H9 (cell line): Measurements from ENCODE around the gene CD53. TPM values are rescaled to one million over a fixed set of nuclear protein-coding genes. Genes with fewer than 3 reads are reported as not detected.
"Not testable (repeated sequence)": the region's sequence is repeated elsewhere in the genome, so short reads cannot be mapped to it uniquely, and the experiment has no call there.

ENCODE experiments used
- DNase-seq: peaks from one replicate; pipeline ENCODE4 v3.0.0-alpha.2; 2017
- H2AFZ ChIP-seq: one replicate; pipeline ENCODE4 v1.6.1; 2013; ENCODE audit warnings: mild to moderate bottlenecking, low read length, control low read depth, moderate library complexity
- H2AK5ac ChIP-seq: 2 replicates; pipeline ENCODE4 v1.6.1; 2013; ENCODE audit warnings: low read length, control low read depth, mixed read lengths; ENCODE audit not compliant: insufficient read length
- H2BK120ac ChIP-seq: one replicate; pipeline ENCODE4 v1.6.1; 2013; ENCODE audit warnings: low read depth, mild to moderate bottlenecking, low read length, control low read depth, inconsistent platforms; ENCODE audit not compliant: poor library complexity, severe bottlenecking
- H2BK12ac ChIP-seq: 2 replicates; pipeline ENCODE4 v1.6.1; 2013; ENCODE audit warnings: low read length, control low read depth, mixed read lengths, low read depth; ENCODE audit not compliant: insufficient read length
- H2BK15ac ChIP-seq: 2 replicates; pipeline ENCODE4 v1.6.1; 2013; ENCODE audit warnings: low read depth, low read length, control low read depth
- H2BK20ac ChIP-seq: one replicate; pipeline ENCODE4 v1.6.1; 2013; ENCODE audit warnings: low read depth, mild to moderate bottlenecking, low read length, control low read depth, inconsistent platforms; ENCODE audit not compliant: poor library complexity, severe bottlenecking
- H2BK5ac ChIP-seq: 2 replicates; pipeline ENCODE4 v1.6.1; 2013; ENCODE audit warnings: low read length, control low read depth, mixed read lengths; ENCODE audit not compliant: insufficient read length
- H3K14ac ChIP-seq: 2 replicates; pipeline ENCODE4 v1.6.1; 2013; ENCODE audit warnings: low read length, control low read depth; ENCODE audit not compliant: insufficient read depth
- H3K18ac ChIP-seq: 2 replicates; pipeline ENCODE4 v1.6.1; 2013; ENCODE audit warnings: low read depth, mild to moderate bottlenecking, mixed read lengths, low read length, control low read depth; ENCODE audit not compliant: insufficient read length
- H3K23ac ChIP-seq: 2 replicates; pipeline ENCODE4 v1.6.1; 2013; ENCODE audit warnings: low read length, control low read depth, mixed read lengths, low read depth; ENCODE audit not compliant: insufficient read length
- H3K23me2 ChIP-seq: 2 replicates; pipeline ENCODE4 v1.6.1; 2013; ENCODE audit warnings: low read depth, mild to moderate bottlenecking, mixed read lengths, low read length, control low read depth; ENCODE audit not compliant: insufficient read length, poor library complexity, severe bottlenecking
- H3K27ac ChIP-seq: 2 replicates; pipeline ENCODE4 v1.5.1; 2013; ENCODE audit warnings: low read length, control low read depth, mixed read lengths, low read depth; ENCODE audit not compliant: insufficient read length
- H3K27me3 ChIP-seq: 2 replicates; pipeline ENCODE4 v1.6.1; 2013; ENCODE audit warnings: low read length, control low read depth, inconsistent platforms; ENCODE audit not compliant: insufficient read depth
- H3K4ac ChIP-seq: 2 replicates; pipeline ENCODE4 v1.6.1; 2013; ENCODE audit warnings: low read depth, mild to moderate bottlenecking, control low read depth, inconsistent platforms, low read length, moderate library complexity
- H3K4me1 ChIP-seq: 2 replicates; pipeline ENCODE4 v1.6.1; 2013; ENCODE audit warnings: low read length, control low read depth, inconsistent platforms; ENCODE audit not compliant: insufficient read depth
- H3K4me2 ChIP-seq: 2 replicates; pipeline ENCODE4 v1.6.1; 2013; ENCODE audit warnings: low read length, control low read depth, mixed read lengths; ENCODE audit not compliant: insufficient read length, insufficient read depth
- H3K56ac ChIP-seq: 2 replicates; pipeline ENCODE4 v1.6.1; 2013; ENCODE audit warnings: low read depth, mild to moderate bottlenecking, mixed read lengths, low read length, control low read depth; ENCODE audit not compliant: insufficient read length
- H3K79me1 ChIP-seq: 2 replicates; pipeline ENCODE4 v1.6.1; 2013; ENCODE audit warnings: low read depth, mild to moderate bottlenecking, moderate library complexity, low read length, control low read depth, inconsistent platforms; ENCODE audit not compliant: insufficient read depth, poor library complexity, severe bottlenecking
- H3K79me2 ChIP-seq: 2 replicates; pipeline ENCODE4 v1.6.1; 2013; ENCODE audit warnings: low read length, control low read depth, inconsistent platforms; ENCODE audit not compliant: insufficient read depth
- H3K9ac ChIP-seq: 2 replicates; pipeline ENCODE4 v1.6.1; 2013; ENCODE audit warnings: low read length, control low read depth, mixed read lengths; ENCODE audit not compliant: insufficient read length; ENCODE audit errors: extremely low read depth
- H3K9me3 ChIP-seq: one replicate; pipeline ENCODE4 v1.6.1; 2013; ENCODE audit warnings: low read depth, low read length, inconsistent platforms; ENCODE audit not compliant: control insufficient read depth
- H3T11ph ChIP-seq: one replicate; pipeline ENCODE4 v1.6.1; 2013; ENCODE audit warnings: mild to moderate bottlenecking, low read length, control low read depth, inconsistent platforms
- H4K20me1 ChIP-seq: one replicate; pipeline ENCODE4 v1.6.1; 2013; ENCODE audit not compliant: control insufficient read depth, insufficient read length, insufficient read depth
- H4K5ac ChIP-seq: 2 replicates; pipeline ENCODE4 v1.6.1; 2013; ENCODE audit warnings: low read depth, mild to moderate bottlenecking, mixed read lengths, low read length, control low read depth; ENCODE audit not compliant: insufficient read length
- H4K8ac ChIP-seq: replicated peaks from 2 replicates; pipeline ENCODE4 v1.6.1; 2013; ENCODE audit warnings: low read length, control low read depth, mixed read lengths, low read depth; ENCODE audit not compliant: insufficient read length
- H4K91ac ChIP-seq: 2 replicates; pipeline ENCODE4 v1.6.1; 2013; ENCODE audit warnings: low read depth, mild to moderate bottlenecking, moderate library complexity, mixed read lengths, low read length, control low read depth; ENCODE audit not compliant: insufficient read length
- H3K27ac Mint-ChIP-seq, 3 experiments: 2 replicates in 2 of 3; 3 replicates in 1 of 3; pipeline ENCODE4 v1.8.0; 2020 to 2021; ENCODE audit warnings: mixed read lengths in 3 of 3, mild to moderate bottlenecking in 1 of 3, moderate library complexity in 1 of 3
- H3K27me3 Mint-ChIP-seq: 2 replicates; pipeline ENCODE4 v1.8.0; 2021; ENCODE audit warnings: low read depth, mild to moderate bottlenecking, moderate library complexity, mixed read lengths
- H3K36me3 Mint-ChIP-seq, 3 experiments: 2 replicates in 2 of 3; 3 replicates in 1 of 3; pipeline ENCODE4 v1.8.0; 2020 to 2021; ENCODE audit warnings: low read depth in 3 of 3, mixed read lengths in 3 of 3; ENCODE audit not compliant: insufficient read depth in 1 of 3
- H3K4me1 Mint-ChIP-seq, 2 experiments: 2 replicates each; pipeline ENCODE4 v1.8.0; 2020; ENCODE audit warnings: mixed read lengths in 2 of 2
- H3K4me3 Mint-ChIP-seq, 2 experiments: 2 replicates in 1 of 2; 3 replicates in 1 of 2; pipeline ENCODE4 v1.8.0; 2020 to 2021; ENCODE audit warnings: mild to moderate bottlenecking in 2 of 2, mixed read lengths in 2 of 2, moderate library complexity in 1 of 2
- H3K9me3 Mint-ChIP-seq, 2 experiments: 2 replicates in 1 of 2; 3 replicates in 1 of 2; pipeline ENCODE4 v1.8.0; 2020; ENCODE audit warnings: mild to moderate bottlenecking in 2 of 2, mixed read lengths in 2 of 2, moderate library complexity in 1 of 2
- CTCF ChIP-seq: fragments of 200-600 bp; sonication (generic); conservative IDR thresholded peaks from 3 replicates; pipeline ENCODE4 v1.8.0; 2021; ENCODE audit warnings: antibody characterized with exemption, mild to moderate bottlenecking
- WGBS: extraction: QIAGEN DNeasy Blood & Tissue Kit; methylation state at CpG from one replicate; pipeline ENCODE4 v1.1.7; 2013; ENCODE audit warnings: missing lambda C conversion rate, low lambda C conversion rate, mixed read lengths; ENCODE audit not compliant: insufficient read length; ENCODE audit errors: extremely low coverage; 5-methylcytosine and 5-hydroxymethylcytosine counted together
- total RNA-seq: library from RNA; stranded (reverse); gene quantifications from 2 replicates; pipeline ENCODE4 v1.2.1, GENCODE V29; 2021

The CD53 gene
- total RNA-seq, 1 experiment from 2014 or later: 0.15 TPM

- no peak overlapping the region for H3K14ac ChIP-seq
- H3K56ac ChIP-seq: no peak overlapping the region
- no peak overlapping the region for H3K23ac ChIP-seq
- H2BK120ac ChIP-seq: no peak overlapping the region
- Mint-ChIP-seq H3K27me3 (peaks cover 6% of the 10 kb centered on the region), H3K9me3 (peaks cover 5 to 16% of the 10 kb centered on the region in 2 experiments; a peak in 4 of 5 replicates), H3K4me1 (peaks cover 2 to 4% of the 10 kb centered on the region in 2 experiments; a peak in 1 of 4 replicates), H3K36me3 (no peaks in the 10 kb centered on the region), H3K27ac (no peak overlapping the region), H3K4me3 (no peak overlapping the region)
- no peak overlapping the region for H3T11ph ChIP-seq
- H3K18ac ChIP-seq: no peak overlapping the region
- no peak overlapping the region for H2AFZ ChIP-seq
- no peak overlapping the region for H3K4ac ChIP-seq
- no peak overlapping the region for H3K27ac ChIP-seq
- H4K8ac ChIP-seq: no peak overlapping the region
- WGBS: 100% methylated on average over 1 of the region's 5 CpGs
- no peaks in the 10 kb centered on the region for H3K27me3 ChIP-seq
- H3K79me2 ChIP-seq: no peaks in the 10 kb centered on the region
- H3K23me2 ChIP-seq: no peaks in the 10 kb centered on the region
- no peak overlapping the region for H2BK15ac ChIP-seq
- H2AK5ac ChIP-seq: no peak overlapping the region
- H3K4me2 ChIP-seq: no peak overlapping the region
- peak; percentile 51 for DNase-seq
- H2BK20ac ChIP-seq: no peak overlapping the region
- no peak overlapping the region for H4K5ac ChIP-seq
- peak; percentile 80 for TF ChIP-seq CTCF
- no peak overlapping the region for H2BK12ac ChIP-seq
- no peaks in the 10 kb centered on the region for H4K20me1 ChIP-seq
- no peak overlapping the region for H3K9ac ChIP-seq
- H3K79me1 ChIP-seq: no peaks in the 10 kb centered on the region
- H2BK5ac ChIP-seq: no peak overlapping the region
- no peaks in the 10 kb centered on the region for H3K9me3 ChIP-seq
- no peak overlapping the region for H4K91ac ChIP-seq
- no peaks in the 10 kb centered on the region for H3K4me1 ChIP-seq
Observed at GRCh38 chr1:110829955-110830553, 42.9 kb upstream of the CD53 start.

- not testable (repeated sequence) for H3K27me3 Mint-ChIP-seq, H3T11ph ChIP-seq, H2BK120ac ChIP-seq, H2AK5ac ChIP-seq, H2BK5ac ChIP-seq, H3K4me3 Mint-ChIP-seq, H2BK20ac ChIP-seq, H3K36me3 Mint-ChIP-seq, H4K91ac ChIP-seq, H2BK15ac ChIP-seq, H3K79me2 ChIP-seq, H3K4me1 Mint-ChIP-seq, H3K4me2 ChIP-seq, H2AFZ ChIP-seq, H2BK12ac ChIP-seq, H3K4ac ChIP-seq, H3K14ac ChIP-seq, H3K23me2 ChIP-seq, H3K27ac ChIP-seq, DNase-seq, H3K79me1 ChIP-seq, H3K23ac ChIP-seq, H3K9ac ChIP-seq, H3K9me3 ChIP-seq, H3K56ac ChIP-seq, H4K8ac ChIP-seq, H4K5ac ChIP-seq, H3K4me1 ChIP-seq, H3K27me3 ChIP-seq, H3K27ac Mint-ChIP-seq, H4K20me1 ChIP-seq, H3K18ac ChIP-seq
- H3K9me3 Mint-ChIP-seq: peaks cover 9 to 29% of the 10 kb centered on the region in 2 experiments
- no CpG with 5 or more reads among the region's 3 CpGs for WGBS
Observed at GRCh38 chr1:110833779-110834178, 39.2 kb upstream of the CD53 start.
